ENCODE data around the gene XYLT1.

XYLT1 gene

GRCh38 chr16:17133851-17134250 lies 336.9 kb downstream of the XYLT1 start:
- DNase-seq: no peak

- no peak for DNase-seq
Measured at GRCh38 chr16:17131351-17131750, 339.4 kb downstream of the XYLT1 start.

GRCh38 chr16:17130733-17131132 lies 340.0 kb downstream of the XYLT1 start:
- peak in 1 of 4 experiments; percentile 5 for DNase-seq

GRCh38 chr16:17129971-17130370 lies 340.8 kb downstream of the XYLT1 start:
- DNase-seq: no peak

GRCh38 chr16:17128791-17129190 lies 342.0 kb downstream of the XYLT1 start:
- no peak for DNase-seq

- DNase-seq: no peak
Measured at GRCh38 chr16:17126156-17126555, 344.6 kb downstream of the XYLT1 start.

GRCh38 chr16:17125671-17126070 lies 345.1 kb downstream of the XYLT1 start:
- no peak for DNase-seq

GRCh38 chr16:17117906-17118577 lies 352.7 kb downstream of the XYLT1 start:
- no peak for DNase-seq

- no peak for DNase-seq
Measured at GRCh38 chr16:17116595-17117322, 354.0 kb downstream of the XYLT1 start.

GRCh38 chr16:17109413-17109812 lies 361.3 kb downstream of the XYLT1 start:
- DNase-seq: no peak

GRCh38 chr16:17108596-17108995 lies 362.2 kb downstream of the XYLT1 start:
- no peak for DNase-seq

- no peak for DNase-seq
Measured at GRCh38 chr16:17107450-17107849, 363.3 kb downstream of the XYLT1 start.

- peak; percentile 4 to 42 (median 22) for DNase-seq
Measured at GRCh38 chr16:17106243-17106791, 364.4 kb downstream of the XYLT1 start.

GRCh38 chr16:17105239-17105797 lies 365.4 kb downstream of the XYLT1 start:
- no peak for DNase-seq

GRCh38 chr16:17104654-17105053 lies 366.1 kb downstream of the XYLT1 start:
- no peak for DNase-seq

- no peak for DNase-seq
Measured at GRCh38 chr16:17103216-17103615, 367.5 kb downstream of the XYLT1 start.

GRCh38 chr16:17101646-17102045 lies 369.1 kb downstream of the XYLT1 start:
- DNase-seq: peak in 1 of 4 experiments; percentile 7

- DNase-seq: no peak
Measured at GRCh38 chr16:17098685-17099084, 372.1 kb downstream of the XYLT1 start.

GRCh38 chr16:17084130-17084529 lies 386.6 kb downstream of the XYLT1 start:
- peak in 1 of 4 experiments; percentile 26 for DNase-seq

- DNase-seq: no peak
Measured at GRCh38 chr16:17083628-17084027, 387.1 kb downstream of the XYLT1 start.

- no peak for DNase-seq
Measured at GRCh38 chr16:17082095-17082882, 388.5 kb downstream of the XYLT1 start.

GRCh38 chr16:17080105-17080504 lies 390.7 kb downstream of the XYLT1 start:
- DNase-seq: no peak
